AG08396 (cell line): Measurements from ENCODE around the gene SWAP70.
A peak's percentile ranks its signal among the peaks of the same experiment; 100 is the strongest.

ENCODE experiments used
- DNase-seq: peaks from one replicate; pipeline ENCODE4 v3.0.0; 2012; ENCODE audit warnings: low spot score, mixed read lengths

SWAP70 gene

GRCh38 chr11:9753021-9753420, 89.1 kb downstream of the SWAP70 start:
- DNase-seq, result peak; percentile 54

GRCh38 chr11:9754010-9754471, 90.2 kb downstream of the SWAP70 start:
- DNase-seq, result no peak

GRCh38 chr11:9755561-9756185, 91.8 kb downstream of the SWAP70 start:
- peak; percentile 70 for DNase-seq

GRCh38 chr11:9756461-9756860, 92.6 kb downstream of the SWAP70 start:
- no peak for DNase-seq

- no peak for DNase-seq
Measured at GRCh38 chr11:9756878-9757277, 93.0 kb downstream of the SWAP70 start.

- peak; percentile 96 for DNase-seq
Measured at GRCh38 chr11:9757809-9758636, 94.1 kb downstream of the SWAP70 start.

- peak; percentile 67 for DNase-seq
Measured at GRCh38 chr11:9758637-9759518, 95.0 kb downstream of the SWAP70 start.

GRCh38 chr11:9759519-9760192, 95.8 kb downstream of the SWAP70 start:
- DNase-seq, result peak; percentile 96

- peak; percentile 80 for DNase-seq
Measured at GRCh38 chr11:9760193-9760575, 96.3 kb downstream of the SWAP70 start.

- no peak for DNase-seq
Measured at GRCh38 chr11:9761441-9761945, 97.6 kb downstream of the SWAP70 start.

- no peak for DNase-seq
Measured at GRCh38 chr11:9762531-9762930, 98.7 kb downstream of the SWAP70 start.

- no peak for DNase-seq
Measured at GRCh38 chr11:9763301-9763700, 99.4 kb downstream of the SWAP70 start.

- peak; percentile 57 for DNase-seq
Measured at GRCh38 chr11:9765320-9766101, 101.6 kb downstream of the SWAP70 start.

GRCh38 chr11:9769621-9770020, 105.7 kb downstream of the SWAP70 start:
- no peak for DNase-seq

- no peak for DNase-seq
Measured at GRCh38 chr11:9771071-9771511, 107.2 kb downstream of the SWAP70 start.

GRCh38 chr11:9772218-9772617, 108.3 kb downstream of the SWAP70 start:
- no peak for DNase-seq

GRCh38 chr11:9773524-9773923, 109.6 kb downstream of the SWAP70 start:
- no peak for DNase-seq

- no peak for DNase-seq
Measured at GRCh38 chr11:9774109-9774508, 110.2 kb downstream of the SWAP70 start.

- DNase-seq, result peak; percentile 77
Measured at GRCh38 chr11:9774591-9775397, 110.9 kb downstream of the SWAP70 start.

GRCh38 chr11:9775398-9775779, 111.5 kb downstream of the SWAP70 start:
- no peak for DNase-seq
